MM.1S (cell line): ENCODE results near the gene HSPA12B.

ENCODE experiments used
- EZH2 ChIP-seq: fragments of 300-600 bp; sonication (generic); optimal IDR thresholded peaks from 2 replicates; pipeline ENCODE3; 2017; ENCODE audit warnings: low read depth, mild to moderate bottlenecking, antibody characterized with exemption, low read length, mixed read lengths
- EZH2phosphoT487 ChIP-seq: fragments of 300-600 bp; sonication (generic); IDR thresholded peaks from 2 replicates; pipeline ENCODE4 v1.6.1; 2018; ENCODE audit warnings: antibody characterized with exemption, low read length
- TF ChIP-seq, protein P1 (sequence below): fragments of 300-600 bp; sonication (generic); IDR thresholded peaks from 2 replicates; pipeline ENCODE4 v1.5.1; 2016; ENCODE audit warnings: antibody characterized with exemption, low read length, mixed read lengths

DNA sequence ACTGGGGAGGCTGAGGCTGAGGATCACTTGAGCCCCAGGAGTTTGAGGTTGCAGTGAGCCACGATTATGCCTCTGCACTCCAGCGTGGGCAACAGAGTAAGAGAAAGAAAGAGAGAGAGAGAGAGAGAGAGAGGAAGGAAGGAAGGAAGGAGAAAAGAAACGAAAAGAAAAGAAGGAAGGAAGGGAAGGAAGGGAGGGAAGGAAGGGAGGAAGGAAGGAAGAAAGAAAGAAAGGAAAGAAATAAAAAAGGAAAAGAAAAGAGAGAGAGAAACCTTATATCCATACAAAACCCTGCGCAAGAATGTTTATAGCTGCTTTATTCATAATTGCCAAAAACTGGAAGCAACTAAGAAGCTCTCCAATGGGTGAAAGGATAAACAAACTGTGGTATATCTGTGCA, 8.1 kb upstream of the HSPA12B start:
- TF ChIP-seq, protein P1, sequence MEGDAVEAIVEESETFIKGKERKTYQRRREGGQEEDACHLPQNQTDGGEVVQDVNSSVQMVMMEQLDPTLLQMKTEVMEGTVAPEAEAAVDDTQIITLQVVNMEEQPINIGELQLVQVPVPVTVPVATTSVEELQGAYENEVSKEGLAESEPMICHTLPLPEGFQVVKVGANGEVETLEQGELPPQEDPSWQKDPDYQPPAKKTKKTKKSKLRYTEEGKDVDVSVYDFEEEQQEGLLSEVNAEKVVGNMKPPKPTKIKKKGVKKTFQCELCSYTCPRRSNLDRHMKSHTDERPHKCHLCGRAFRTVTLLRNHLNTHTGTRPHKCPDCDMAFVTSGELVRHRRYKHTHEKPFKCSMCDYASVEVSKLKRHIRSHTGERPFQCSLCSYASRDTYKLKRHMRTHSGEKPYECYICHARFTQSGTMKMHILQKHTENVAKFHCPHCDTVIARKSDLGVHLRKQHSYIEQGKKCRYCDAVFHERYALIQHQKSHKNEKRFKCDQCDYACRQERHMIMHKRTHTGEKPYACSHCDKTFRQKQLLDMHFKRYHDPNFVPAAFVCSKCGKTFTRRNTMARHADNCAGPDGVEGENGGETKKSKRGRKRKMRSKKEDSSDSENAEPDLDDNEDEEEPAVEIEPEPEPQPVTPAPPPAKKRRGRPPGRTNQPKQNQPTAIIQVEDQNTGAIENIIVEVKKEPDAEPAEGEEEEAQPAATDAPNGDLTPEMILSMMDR = no peak
- TF ChIP-seq EZH2 (no peak), EZH2phosphoT487 (no peak)
